HUES6 (cell line): ENCODE measurements around the gene KIF4A.
A peak's percentile ranks its signal among the peaks of the same experiment; 100 is the strongest.

Experiments used
- H3K27ac ChIP-seq: 2 replicates; pipeline ENCODE4 v1.7.0; 2013; ENCODE audit warnings: low read depth, mild to moderate bottlenecking, low read length, inconsistent platforms
- H3K27me3 ChIP-seq: 2 replicates; pipeline ENCODE4 v1.6.1; 2013; ENCODE audit warnings: low read length; ENCODE audit not compliant: control insufficient read depth, insufficient read depth
- H3K36me3 ChIP-seq: 2 replicates; pipeline ENCODE4 v1.6.1; 2013; ENCODE audit warnings: low read length; ENCODE audit not compliant: control insufficient read depth, insufficient read depth
- H3K4me1 ChIP-seq: 2 replicates; pipeline ENCODE4 v1.6.1; 2013; ENCODE audit warnings: low read length; ENCODE audit not compliant: control insufficient read depth, insufficient read depth
- H3K4me3 ChIP-seq: 2 replicates; pipeline ENCODE4 v1.5.1; 2013; ENCODE audit warnings: low read depth, low read length
- H3K9ac ChIP-seq: one replicate; pipeline ENCODE4 v1.6.1; 2013; ENCODE audit warnings: mild to moderate bottlenecking, low read length
- H3K9me3 ChIP-seq: 2 replicates; pipeline ENCODE4 v1.6.1; 2013; ENCODE audit warnings: low read depth, low read length; ENCODE audit not compliant: control insufficient read depth, insufficient read depth

KIF4A gene

GRCh38 chrX:70437921-70438665, 148.2 kb downstream of the KIF4A start:
- H3K27me3 ChIP-seq: peaks cover 33% of the 10 kb centered on the region
- H3K36me3 ChIP-seq: no peaks in the 10 kb centered on the region
- H3K4me3 ChIP-seq: no peak overlapping the region
- peaks cover 6% of the 10 kb centered on the region; the same call in 1 of the 2 replicates for H3K9me3 ChIP-seq
- H3K4me1 ChIP-seq: peaks cover 17% of the 10 kb centered on the region; the same call in 1 of the 2 replicates
- no peak overlapping the region for H3K9ac ChIP-seq
- no peak overlapping the region for H3K27ac ChIP-seq

GRCh38 chrX:70439016-70439415, 149.1 kb downstream of the KIF4A start:
- peaks cover 7% of the 10 kb centered on the region; the same call in 1 of the 2 replicates for H3K9me3 ChIP-seq
- H3K9ac ChIP-seq: no peak overlapping the region
- H3K36me3 ChIP-seq: no peaks in the 10 kb centered on the region
- peaks cover 12% of the 10 kb centered on the region; the same call in 1 of the 2 replicates for H3K4me1 ChIP-seq
- H3K27ac ChIP-seq: no peak overlapping the region
- no peak overlapping the region for H3K4me3 ChIP-seq
- H3K27me3 ChIP-seq: peaks cover 36% of the 10 kb centered on the region

- Histone ChIP-seq H3K36me3 (no peaks in the 10 kb centered on the region), H3K4me3 (no peak overlapping the region), H3K27ac (no peak overlapping the region), H3K9ac (no peak overlapping the region), H3K9me3 (peaks cover 16% of the 10 kb centered on the region; the same call in 1 of the 2 replicates), H3K27me3 (peaks cover 59% of the 10 kb centered on the region), H3K4me1 (no peaks in the 10 kb centered on the region)
These were observed 152.3 kb downstream of the KIF4A start for GRCh38 chrX:70442224-70442623.

GRCh38 chrX:70444326-70444945, 154.5 kb downstream of the KIF4A start, which contains the start of gene DLG3:
Gene DLG3 (plus strand): TSS chrX:70444835. CDS start chrX:70445202, 367 bp downstream.
- no peaks in the 10 kb centered on the region for H3K4me1 ChIP-seq
- peak within 1 kb of the TSS; percentile 30; the same call in 1 of the 2 replicates for H3K4me3 ChIP-seq

GRCh38 chrX:70444946-70445656, 155.2 kb downstream of the KIF4A start:
- H3K27ac ChIP-seq: no peak overlapping the region
- H3K9ac ChIP-seq: no peak overlapping the region
- H3K36me3 ChIP-seq: no peaks in the 10 kb centered on the region
- H3K4me3 ChIP-seq: peak overlapping the region; percentile 30; the same call in 1 of the 2 replicates
- no peaks in the 10 kb centered on the region for H3K4me1 ChIP-seq
- H3K27me3 ChIP-seq: peaks cover 72% of the 10 kb centered on the region
- H3K9me3 ChIP-seq: peaks cover 22% of the 10 kb centered on the region; the same call in 1 of the 2 replicates

More at GRCh38 chrX:70444326-70444945, 154.5 kb downstream of the KIF4A start, which contains the start of gene DLG3:
- H3K36me3 ChIP-seq: no peaks in the 10 kb centered on the region
- H3K27me3 ChIP-seq: peaks cover 72% of the 10 kb centered on the region
- H3K9ac ChIP-seq: no peak within 1 kb of the TSS
- H3K27ac ChIP-seq: no peak within 1 kb of the TSS
- peaks cover 18% of the 10 kb centered on the region; the same call in 1 of the 2 replicates for H3K9me3 ChIP-seq

GRCh38 chrX:70445951-70446350, 156.0 kb downstream of the KIF4A start:
- Histone ChIP-seq H3K27ac (no peak overlapping the region), H3K4me1 (no peaks in the 10 kb centered on the region), H3K9me3 (peaks cover 22% of the 10 kb centered on the region; the same call in 1 of the 2 replicates), H3K27me3 (peaks cover 71% of the 10 kb centered on the region), H3K36me3 (no peaks in the 10 kb centered on the region), H3K4me3 (no peak overlapping the region), H3K9ac (no peak overlapping the region)

GRCh38 chrX:70446380-70447350, 156.8 kb downstream of the KIF4A start:
- Histone ChIP-seq H3K27ac (no peak overlapping the region), H3K9me3 (peaks cover 22% of the 10 kb centered on the region; the same call in 1 of the 2 replicates), H3K9ac (no peak overlapping the region), H3K36me3 (no peaks in the 10 kb centered on the region), H3K27me3 (peaks cover 64% of the 10 kb centered on the region), H3K4me3 (no peak overlapping the region), H3K4me1 (no peaks in the 10 kb centered on the region)

GRCh38 chrX:70449457-70449966, 159.6 kb downstream of the KIF4A start:
- Histone ChIP-seq H3K27me3 (peaks cover 45% of the 10 kb centered on the region), H3K36me3 (no peaks in the 10 kb centered on the region), H3K9ac (no peak overlapping the region), H3K4me3 (no peak overlapping the region), H3K27ac (no peak overlapping the region), H3K9me3 (peaks cover 22% of the 10 kb centered on the region; the same call in 1 of the 2 replicates), H3K4me1 (peaks cover 18% of the 10 kb centered on the region)

- H3K9me3 ChIP-seq: peaks cover 20% of the 10 kb centered on the region; the same call in 1 of the 2 replicates
- peaks cover 19% of the 10 kb centered on the region; the same call in 1 of the 2 replicates for H3K27me3 ChIP-seq
- H3K4me3 ChIP-seq: peak overlapping the region; percentile 66
- peaks cover 6% of the 10 kb centered on the region for H3K36me3 ChIP-seq
- H3K27ac ChIP-seq: no peak overlapping the region
- H3K4me1 ChIP-seq: peaks cover 22% of the 10 kb centered on the region
- H3K9ac ChIP-seq: peak overlapping the region; percentile 65
These were observed 162.3 kb downstream of the KIF4A start for GRCh38 chrX:70452143-70452733.
